HEK293T (cell line): ENCODE measurements around the gene RNASE7.

Experiments used
- CTCF ChIA-PET: fragments of 350-600 bp; formaldehyde crosslinking; extraction: SDS; loops from one replicate; lab custom pipeline; 2021; ENCODE audit warnings: antibody characterized with exemption, inconsistent platforms; lab: Yijun Ruan, JAX
- POLR2A ChIA-PET: fragments of 350-600 bp; formaldehyde crosslinking; extraction: SDS; loops from one replicate; lab custom pipeline; 2020; ENCODE audit warnings: antibody characterized with exemption, inconsistent platforms; lab: Yijun Ruan, JAX
- DNase-seq: peaks from one replicate; pipeline ENCODE4 v3.0.0; 2012; ENCODE audit warnings: mixed read lengths; ENCODE audit errors: extremely low spot score
- ARNT ChIP-seq: fragments of 450-650 bp; IDR thresholded peaks from 2 replicates; pipeline ENCODE4 v1.6.1; 2017; ENCODE audit warnings: mild to moderate bottlenecking
- BHLHE40 ChIP-seq: fragments of 450-650 bp; IDR thresholded peaks from 2 replicates; pipeline ENCODE4 v1.6.1; 2016; ENCODE audit warnings: mild to moderate bottlenecking, moderate library complexity, borderline replicate concordance
- CTBP1 ChIP-seq: fragments of 450-650 bp; IDR thresholded peaks from 2 replicates; pipeline ENCODE4 v1.6.1; 2016; ENCODE audit warnings: borderline replicate concordance
- ELF4 ChIP-seq: fragments of 450-650 bp; IDR thresholded peaks from 2 replicates; pipeline ENCODE4 v1.6.1; 2017; ENCODE audit warnings: antibody characterized with exemption
- FOXA1 ChIP-seq: fragments of 450-650 bp; IDR thresholded peaks from 2 replicates; pipeline ENCODE4 v1.6.1; 2016; ENCODE audit warnings: mild to moderate bottlenecking
- FOXK2 ChIP-seq: fragments of 450-650 bp; IDR thresholded peaks from 2 replicates; pipeline ENCODE4 v1.6.1; 2016; ENCODE audit warnings: mild to moderate bottlenecking
- FOXM1 ChIP-seq: fragments of 450-650 bp; IDR thresholded peaks from 2 replicates; pipeline ENCODE4 v1.6.1; 2017; ENCODE audit warnings: mild to moderate bottlenecking, borderline replicate concordance
- HDGF ChIP-seq: fragments of 450-650 bp; IDR thresholded peaks from 2 replicates; pipeline ENCODE4 v1.6.1; 2017; ENCODE audit warnings: antibody characterized with exemption, borderline replicate concordance
- L3MBTL2 ChIP-seq: fragments of 450-650 bp; conservative IDR thresholded peaks from 2 replicates; pipeline ENCODE4 v1.6.1; 2016; ENCODE audit warnings: mild to moderate bottlenecking
- LEF1 ChIP-seq: fragments of 450-650 bp; IDR thresholded peaks from 2 replicates; pipeline ENCODE4 v1.6.1; 2017; ENCODE audit warnings: mild to moderate bottlenecking, borderline replicate concordance
- NFRKB ChIP-seq: fragments of 450-650 bp; IDR thresholded peaks from 2 replicates; pipeline ENCODE4 v1.6.1; 2016; ENCODE audit warnings: mild to moderate bottlenecking, moderate library complexity
- PKNOX1 ChIP-seq: fragments of 450-650 bp; IDR thresholded peaks from 2 replicates; pipeline ENCODE4 v1.6.1; 2016
- SP1 ChIP-seq: fragments of 450-650 bp; IDR thresholded peaks from 2 replicates; pipeline ENCODE4 v1.6.1; 2017
- SUZ12 ChIP-seq: fragments of 450-650 bp; IDR thresholded peaks from 2 replicates; pipeline ENCODE4 v1.6.1; 2016; ENCODE audit warnings: mild to moderate bottlenecking
- TARDBP ChIP-seq: fragments of 450-650 bp; IDR thresholded peaks from 2 replicates; pipeline ENCODE4 v1.6.1; 2016
- ZNF384 ChIP-seq: fragments of 450-650 bp; IDR thresholded peaks from 2 replicates; pipeline ENCODE4 v1.6.1; 2016

Gene RNASE7

GRCh38 chr14:21022686-21023085 is 19.5 kb upstream of the RNASE7 start:
- no peak for TF ChIP-seq BHLHE40
- no peak for TF ChIP-seq ELF4
- TF ChIP-seq FOXM1, result no peak
- no peak for TF ChIP-seq FOXK2
- TF ChIP-seq NFRKB, result no peak
- no peak for TF ChIP-seq PKNOX1
- TF ChIP-seq HDGF, result no peak
- no peak for TF ChIP-seq SUZ12
- TF ChIP-seq LEF1, result no peak
- TF ChIP-seq TARDBP, result no peak
- no peak for TF ChIP-seq FOXA1
- no peak for TF ChIP-seq CTBP1
- TF ChIP-seq SP1, result no peak
- no peak for TF ChIP-seq ARNT
- no peak for TF ChIP-seq L3MBTL2
- CTCF ChIA-PET, result interaction anchor here (1.2 to 3.2 kb wide), 2 partner anchors 8 to 17 kb away, joined by 6 to 12 read pairs; no protein-coding TSS in a partner anchor
- POLR2A ChIA-PET, result no interaction called here
- DNase-seq, result no peak

- TF ChIP-seq ELF4 (no peak), L3MBTL2 (no peak), SUZ12 (no peak), FOXA1 (no peak), CTBP1 (no peak)
- no peak for DNase-seq
- POLR2A ChIA-PET, result interaction anchor here (1.9 kb wide), 1 partner anchor 8 kb away, joined by 9 read pairs; no protein-coding TSS in a partner anchor
- CTCF ChIA-PET, result interaction anchor here (1.2 to 3.2 kb wide), 2 partner anchors 8 to 17 kb away, joined by 6 to 12 read pairs; no protein-coding TSS in a partner anchor
These were observed 19.0 kb upstream of the RNASE7 start for GRCh38 chr14:21023174-21023573.

- ChIA-PET POLR2A (interaction anchor here (1.0 to 1.9 kb wide), 3 partner anchors 9 to 48 kb away, joined by 3 to 9 read pairs (median 4); partner anchors contain the start of gene ARHGEF40), CTCF (interaction anchor here (1.2 to 3.2 kb wide), 2 partner anchors 9 to 16 kb away, joined by 6 to 12 read pairs; no protein-coding TSS in a partner anchor)
- no peak for TF ChIP-seq BHLHE40
- no peak for TF ChIP-seq LEF1
- TF ChIP-seq SP1, result no peak
- TF ChIP-seq FOXM1, result no peak
- no peak for TF ChIP-seq ARNT
- TF ChIP-seq CTBP1, result no peak
- no peak for TF ChIP-seq ZNF384
- no peak for TF ChIP-seq FOXK2
- TF ChIP-seq PKNOX1, result no peak
- TF ChIP-seq L3MBTL2, result no peak
- TF ChIP-seq NFRKB, result no peak
- TF ChIP-seq SUZ12, result no peak
- TF ChIP-seq ELF4, result no peak
- no peak for DNase-seq
These were observed 18.2 kb upstream of the RNASE7 start for GRCh38 chr14:21023817-21024584.

GRCh38 chr14:21024585-21025370 is 17.4 kb upstream of the RNASE7 start, which contains the start of gene NDRG2:
Gene NDRG2, minus strand, starts transcription at chr14:21025061. Its CDS starts 1,746 bp downstream, at chr14:21023315.
- DNase-seq, result peak; percentile 81
- ChIA-PET CTCF (interaction anchor here (3.2 kb wide), 1 partner anchor 10 kb away, joined by 12 read pairs; no protein-coding TSS in a partner anchor), POLR2A (interaction anchor here (1.0 to 1.9 kb wide), 3 partner anchors 10 to 47 kb away, joined by 3 to 9 read pairs (median 4); partner anchors contain the start of gene ARHGEF40)
- TF ChIP-seq NFRKB (no peak), CTBP1 (no peak), L3MBTL2 (0 out of 2 replicates have a peak, but pooled peaks have one; percentile 32)

- no peak for DNase-seq
- TF ChIP-seq PKNOX1 (no peak), ELF4 (no peak), CTBP1 (no peak), TARDBP (no peak), FOXK2 (no peak), SUZ12 (no peak), NFRKB (no peak)
- ChIA-PET POLR2A (interaction anchor here (1.0 to 1.9 kb wide), 4 partner anchors 11 to 46 kb away, joined by 3 to 9 read pairs (median 4); partner anchors contain the start of gene ARHGEF40), CTCF (interaction anchor here (1.0 to 3.2 kb wide), 4 partner anchors 11 to 78 kb away, joined by 3 to 12 read pairs (median 7); no protein-coding TSS in a partner anchor)
These were observed 16.5 kb upstream of the RNASE7 start for GRCh38 chr14:21025371-21026273.
